GM12891 (cell line): ENCODE data around the gene MTMR4.

Source experiments
- PAX5 ChIP-seq: IDR thresholded peaks from 2 replicates; pipeline ENCODE4 v1.6.1; 2011; ENCODE audit warnings: low read length, moderate library complexity, mild to moderate bottlenecking; ENCODE audit not compliant: insufficient read depth, severe bottlenecking
- POLR2A ChIP-seq: IDR thresholded peaks from 2 replicates; pipeline ENCODE4 v1.6.1; 2011; ENCODE audit warnings: low read depth, low read length, control low read depth
- POLR2AphosphoS5 ChIP-seq: IDR thresholded peaks from 2 replicates; pipeline ENCODE4 v1.6.1; 2011; ENCODE audit warnings: low read depth, low read length, control low read depth

- TF ChIP-seq POLR2A, result no peak; the same call in 1 of the 2 replicates
- TF ChIP-seq POLR2AphosphoS5, result no peak
- no peak for TF ChIP-seq PAX5
Observed at GRCh38 chr17:58513267-58513964, 1.0 kb downstream of the MTMR4 start.
